GM19372 (cell line): ENCODE measurements around the gene FAM90A26.
"Not testable (repeated sequence)": the region's sequence is repeated elsewhere in the genome, so short reads cannot be mapped to it uniquely, and the experiment has no call there.

ENCODE experiments used
- ATAC-seq: cut with Tn5 transposase; IDR thresholded peaks from one replicate; pipeline ENCODE4 v1.9.1; 2021; ENCODE audit warnings: mild to moderate bottlenecking, low read depth, moderate library complexity; ENCODE audit not compliant: unreplicated experiment

Gene FAM90A26

DNA sequence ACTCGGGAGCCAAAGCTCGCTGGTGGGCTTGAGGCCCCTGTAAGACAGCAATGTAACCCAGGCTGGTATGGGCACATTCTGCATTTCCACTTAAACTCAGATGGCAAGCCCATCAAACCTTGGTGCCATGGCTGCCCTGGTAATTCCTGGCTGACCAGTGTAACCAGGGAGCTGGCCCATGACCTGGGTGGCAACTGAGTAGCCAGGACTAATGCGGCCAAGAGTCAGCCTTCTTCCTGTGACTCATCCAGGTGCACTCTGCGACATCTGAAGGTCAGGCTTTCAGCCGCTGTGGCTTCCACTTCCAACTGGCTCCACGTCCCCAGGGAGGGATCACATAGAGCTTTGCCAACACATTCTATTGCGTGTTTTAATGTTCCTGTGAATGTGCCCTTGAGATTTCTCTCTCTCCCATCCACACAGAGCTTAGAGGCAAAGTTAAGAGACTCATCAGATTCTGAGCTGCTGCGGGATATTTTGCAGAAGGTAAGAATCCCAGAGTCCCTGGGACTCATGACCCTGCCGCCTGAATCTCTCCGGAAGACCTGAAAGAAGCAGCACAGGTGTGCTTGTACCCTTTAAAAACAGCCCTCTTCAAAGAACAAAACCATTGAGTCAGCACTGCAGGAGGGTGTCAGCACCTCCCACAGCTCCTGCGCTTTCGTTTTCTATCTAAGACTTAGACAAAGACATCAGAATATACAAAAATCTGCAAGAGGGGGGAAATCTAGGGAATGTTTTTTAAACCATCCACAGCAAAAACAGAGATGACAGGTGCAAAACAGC, 14.9 kb upstream of the FAM90A26 start:
- ATAC-seq, result not testable (repeated sequence)

DNA sequence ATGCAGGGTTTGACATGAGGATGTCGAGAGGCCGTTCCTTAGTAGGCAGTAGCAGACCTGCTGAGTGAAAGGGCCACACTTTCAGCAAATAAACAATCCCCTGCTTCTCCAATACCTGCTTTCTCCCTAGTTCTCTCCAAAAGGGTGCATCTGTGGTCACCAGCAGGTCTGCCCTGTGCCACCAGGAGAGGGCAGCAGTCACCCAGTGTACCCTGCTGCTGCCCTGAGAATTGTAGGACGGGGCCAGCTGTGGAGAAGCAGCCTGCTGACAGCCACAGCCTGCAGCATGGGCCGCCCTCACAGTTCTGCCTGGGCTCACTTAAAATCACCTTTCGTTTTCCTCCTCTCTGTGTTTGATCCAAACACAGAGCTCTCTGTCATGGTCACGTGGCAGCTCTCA, 11.8 kb upstream of the FAM90A26 start:
- not testable (repeated sequence) for ATAC-seq

DNA sequence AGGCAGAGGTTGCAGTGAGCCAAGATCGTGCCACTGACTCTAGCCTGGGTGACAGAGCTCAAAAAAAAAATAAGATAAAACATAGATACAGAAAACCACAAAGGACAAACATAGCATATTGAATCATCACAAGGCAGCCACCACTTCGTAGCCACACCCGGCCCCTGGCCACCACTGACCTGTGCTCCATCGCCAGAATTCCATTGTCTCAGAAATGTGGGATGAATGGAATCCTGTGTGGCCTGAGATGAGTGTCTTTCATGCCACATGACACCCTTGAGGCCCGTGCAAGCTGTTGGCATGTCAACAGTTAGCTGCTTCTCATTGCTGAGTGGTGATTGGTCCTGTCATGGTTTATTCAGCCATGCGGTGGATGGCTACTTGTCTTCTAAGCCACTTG, 10.2 kb upstream of the FAM90A26 start:
- not testable (repeated sequence) for ATAC-seq

DNA sequence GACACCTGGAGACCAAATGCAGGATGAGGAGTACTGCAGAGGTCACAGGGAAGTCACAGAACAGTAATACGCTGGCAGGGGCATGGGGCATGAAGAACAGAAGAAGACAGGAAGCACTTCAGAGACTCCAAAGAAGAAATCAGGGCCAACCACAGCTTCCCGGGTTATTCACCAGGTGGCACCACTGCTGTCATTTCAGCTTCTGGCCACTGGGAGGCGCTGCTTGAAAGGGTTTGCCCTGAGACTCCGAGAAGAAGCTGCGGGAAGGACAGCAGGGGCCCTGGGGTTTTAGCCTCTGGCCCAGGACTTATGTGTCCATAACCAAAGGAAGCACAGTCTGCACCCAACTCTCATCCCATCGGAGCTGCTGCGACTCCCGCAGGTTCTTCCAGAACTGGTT, 4.2 kb upstream of the FAM90A26 start:
- ATAC-seq, result not testable (repeated sequence)

DNA sequence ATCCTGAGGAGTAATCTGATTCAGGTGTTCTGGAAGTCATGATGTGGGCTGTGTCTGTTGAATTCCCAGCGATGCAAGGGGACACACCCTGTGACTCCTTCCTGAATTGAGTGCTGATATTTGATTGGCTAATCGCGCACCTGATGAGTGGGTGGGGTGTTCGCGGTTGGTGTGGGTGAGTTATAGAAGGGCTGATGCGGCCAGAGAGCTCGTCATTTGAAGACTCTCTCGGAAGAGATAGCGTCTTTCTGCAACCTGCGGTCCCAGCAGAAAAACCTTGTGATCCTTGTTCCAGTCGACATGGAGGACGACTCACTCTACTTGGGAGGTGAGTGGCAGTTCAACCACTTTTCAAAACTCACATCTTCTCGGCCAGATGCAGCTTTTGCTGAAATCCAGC, 40.1 kb downstream of the FAM90A26 start, which contains the start of gene USP17L10:
TSS of gene USP17L10 (plus strand) at position 301 of the 400 bp plus-strand sequence. CDS start at position 301, 0 bp downstream.
- not testable (repeated sequence) for ATAC-seq

DNA sequence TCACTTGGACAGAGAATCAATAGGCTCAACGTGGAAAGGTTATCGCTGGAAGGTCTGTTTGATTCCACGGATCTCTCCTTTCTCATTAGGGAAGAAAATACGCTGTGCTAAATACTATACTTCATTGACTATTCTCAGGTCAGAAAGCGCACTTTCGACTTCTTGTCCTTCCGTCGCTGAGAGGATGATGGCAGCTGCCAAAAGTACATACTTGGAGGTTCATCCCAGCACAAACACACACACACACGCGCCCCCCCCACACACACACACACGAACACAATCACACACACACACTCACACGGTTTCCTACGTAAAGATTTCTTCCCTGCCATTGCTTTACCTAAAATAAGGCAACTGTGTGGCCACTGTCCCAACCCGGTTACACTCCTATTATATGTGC, 44.5 kb downstream of the FAM90A26 start:
- ATAC-seq, result not testable (repeated sequence)

DNA sequence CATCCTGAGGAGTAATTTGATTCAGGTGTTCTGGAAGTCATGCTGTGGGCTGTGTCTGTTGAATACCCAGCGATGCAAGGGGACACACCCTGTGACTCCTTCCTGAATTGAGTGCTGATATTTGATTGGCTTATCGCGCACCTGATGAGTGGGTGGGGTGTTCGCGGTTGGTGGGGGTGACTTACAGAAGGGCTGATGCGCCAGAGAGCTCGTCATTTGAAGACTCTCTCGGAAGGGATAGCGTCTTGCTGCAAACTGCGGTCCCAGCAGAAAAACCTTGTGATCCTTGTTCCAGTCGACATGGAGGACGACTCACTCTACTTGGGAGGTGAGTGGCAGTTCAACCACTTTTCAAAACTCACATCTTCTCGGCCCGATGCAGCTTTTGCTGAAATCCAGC, 44.9 kb downstream of the FAM90A26 start, which contains the start of gene USP17L11:
TSS of gene USP17L11 (plus strand) at position 301 of the 400 bp plus-strand sequence. CDS start at position 301, 0 bp downstream.
- ATAC-seq, result not testable (repeated sequence)

DNA sequence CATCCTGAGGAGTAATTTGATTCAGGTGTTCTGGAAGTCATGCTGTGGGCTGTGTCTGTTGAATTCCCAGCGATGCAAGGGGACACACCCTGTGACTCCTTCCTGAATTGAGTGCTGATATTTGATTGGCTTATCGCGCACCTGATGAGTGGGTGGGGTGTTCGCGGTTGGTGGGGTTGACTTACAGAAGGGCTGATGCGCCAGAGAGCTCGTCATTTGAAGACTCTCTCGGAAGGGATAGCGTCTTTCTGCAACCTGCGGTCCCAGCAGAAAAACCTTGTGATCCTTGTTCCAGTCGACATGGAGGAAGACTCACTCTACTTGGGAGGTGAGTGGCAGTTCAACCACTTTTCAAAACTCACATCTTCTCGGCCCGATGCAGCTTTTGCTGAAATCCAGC, 49.6 kb downstream of the FAM90A26 start, which contains the start of gene USP17L12:
TSS of gene USP17L12 (plus strand) at position 301 of the 400 bp plus-strand sequence. CDS start at position 301, 0 bp downstream.
- not testable (repeated sequence) for ATAC-seq

DNA sequence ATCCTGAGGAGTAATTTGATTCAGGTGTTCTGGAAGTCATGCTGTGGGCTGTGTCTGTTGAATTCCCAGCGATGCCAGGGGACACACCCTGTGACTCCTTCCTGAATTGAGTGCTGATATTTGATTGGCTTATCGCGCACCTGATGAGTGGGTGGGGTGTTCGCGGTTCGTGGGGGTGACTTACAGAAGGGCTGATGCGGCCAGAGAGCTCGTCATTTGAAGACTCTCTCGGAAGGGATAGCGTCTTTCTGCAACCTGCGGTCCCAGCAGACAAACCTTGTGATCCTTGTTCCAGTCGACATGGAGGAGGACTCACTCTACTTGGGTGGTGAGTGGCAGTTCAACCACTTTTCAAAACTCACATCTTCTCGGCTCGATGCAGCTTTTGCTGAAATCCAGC, 54.4 kb downstream of the FAM90A26 start, which contains the start of gene USP17L13:
TSS of gene USP17L13 (plus strand) at position 301 of the 400 bp plus-strand sequence. CDS start at position 301, 0 bp downstream.
- not testable (repeated sequence) for ATAC-seq
